ENCODE results near the gene GNAI1. TPM values are rescaled to one million over a fixed set of nuclear protein-coding genes. Genes with fewer than 3 reads are reported as not detected.

GNAI1 gene
- total RNA-seq, 6 experiments from 2014 or later = 10.9 to 21.5 (median 16.5) TPM

- no peak overlapping the region for H3K4me3 ChIP-seq
- DNase-seq (no peak), ATAC-seq (no peak)
- intact Hi-C loops (cut with DNase I) = no loop called here
- TF ChIP-seq CTCF (IDR thresholded peaks at IDR 0.05) (no peak), POLR2A (IDR thresholded peaks at IDR 0.05) (no peak)
- no peak overlapping the region for H3K27ac ChIP-seq
- H3K9me3 ChIP-seq = no peaks in the 10 kb centered on the region
- WGBS (ENCODE audit: insufficient coverage, low coverage, low lambda C conversion rate, missing lambda C conversion rate) = 65% methylated on average over 2 of the region's 2 CpGs
- no peaks in the 10 kb centered on the region for H3K4me1 ChIP-seq
- H3K36me3 ChIP-seq = no peaks in the 10 kb centered on the region
- no peaks in the 10 kb centered on the region for H3K27me3 ChIP-seq
These were observed 41.3 kb upstream of the GNAI1 start for GRCh38 chr7:80093349-80093748.

GRCh38 chr7:80095545-80095944, 39.1 kb upstream of the GNAI1 start:
- Histone ChIP-seq H3K4me3 (no peak overlapping the region), H3K4me1 (no peaks in the 10 kb centered on the region), H3K36me3 (no peaks in the 10 kb centered on the region), H3K9me3 (no peaks in the 10 kb centered on the region), H3K27me3 (no peaks in the 10 kb centered on the region), H3K27ac (no peak overlapping the region)
- WGBS (ENCODE audit: insufficient coverage, low coverage, low lambda C conversion rate, missing lambda C conversion rate) = 3% methylated on average over 1 of the region's 1 CpG
- DNase-seq = no peak
- intact Hi-C loops (cut with DNase I) = no loop called here
- peak; percentile 58 to 64 (median 60) for ATAC-seq
- TF ChIP-seq POLR2A (IDR thresholded peaks at IDR 0.05) (no peak), CTCF (IDR thresholded peaks at IDR 0.05) (peak; percentile 50 to 64 (median 56))

GRCh38 chr7:80097756-80098155, 36.9 kb upstream of the GNAI1 start:
- WGBS (ENCODE audit: insufficient coverage, low coverage, low lambda C conversion rate, missing lambda C conversion rate) = 93% methylated on average over 2 of the region's 2 CpGs
- ATAC-seq = no peak

GRCh38 chr7:80098795-80099194, 35.8 kb upstream of the GNAI1 start:
- intact Hi-C loops (cut with DNase I) = no loop called here
- H3K4me3 ChIP-seq = no peak overlapping the region

More at GRCh38 chr7:80097756-80098155, 36.9 kb upstream of the GNAI1 start:
- DNase-seq = no peak
- Histone ChIP-seq H3K9me3 (no peaks in the 10 kb centered on the region), H3K36me3 (no peaks in the 10 kb centered on the region), H3K4me3 (no peak overlapping the region), H3K27ac (no peak overlapping the region), H3K27me3 (no peaks in the 10 kb centered on the region), H3K4me1 (no peaks in the 10 kb centered on the region)
- TF ChIP-seq POLR2A (IDR thresholded peaks at IDR 0.05) = no peak
- TF ChIP-seq CTCF (IDR thresholded peaks at IDR 0.05) = no peak
- intact Hi-C loops (cut with DNase I) = no loop called here

More at GRCh38 chr7:80098795-80099194, 35.8 kb upstream of the GNAI1 start:
- H3K27me3 ChIP-seq = no peaks in the 10 kb centered on the region
- ATAC-seq (peak; percentile 22 to 70 (median 44)), DNase-seq (no peak)
- no peaks in the 10 kb centered on the region for H3K9me3 ChIP-seq
- H3K27ac ChIP-seq = no peak overlapping the region
- WGBS (ENCODE audit: insufficient coverage, low coverage, low lambda C conversion rate, missing lambda C conversion rate) = 84% methylated on average over 5 of the region's 6 CpGs
- H3K4me1 ChIP-seq = no peaks in the 10 kb centered on the region
- TF ChIP-seq POLR2A (IDR thresholded peaks at IDR 0.05) = no peak
- TF ChIP-seq CTCF (IDR thresholded peaks at IDR 0.05) = peak in 1 of 4 donors; percentile 8
- H3K36me3 ChIP-seq = no peaks in the 10 kb centered on the region

Data from right lobe of liver (tissue), 6 donors.